ENCODE measurements around the gene TMEM214.

Gene TMEM214, protein sequence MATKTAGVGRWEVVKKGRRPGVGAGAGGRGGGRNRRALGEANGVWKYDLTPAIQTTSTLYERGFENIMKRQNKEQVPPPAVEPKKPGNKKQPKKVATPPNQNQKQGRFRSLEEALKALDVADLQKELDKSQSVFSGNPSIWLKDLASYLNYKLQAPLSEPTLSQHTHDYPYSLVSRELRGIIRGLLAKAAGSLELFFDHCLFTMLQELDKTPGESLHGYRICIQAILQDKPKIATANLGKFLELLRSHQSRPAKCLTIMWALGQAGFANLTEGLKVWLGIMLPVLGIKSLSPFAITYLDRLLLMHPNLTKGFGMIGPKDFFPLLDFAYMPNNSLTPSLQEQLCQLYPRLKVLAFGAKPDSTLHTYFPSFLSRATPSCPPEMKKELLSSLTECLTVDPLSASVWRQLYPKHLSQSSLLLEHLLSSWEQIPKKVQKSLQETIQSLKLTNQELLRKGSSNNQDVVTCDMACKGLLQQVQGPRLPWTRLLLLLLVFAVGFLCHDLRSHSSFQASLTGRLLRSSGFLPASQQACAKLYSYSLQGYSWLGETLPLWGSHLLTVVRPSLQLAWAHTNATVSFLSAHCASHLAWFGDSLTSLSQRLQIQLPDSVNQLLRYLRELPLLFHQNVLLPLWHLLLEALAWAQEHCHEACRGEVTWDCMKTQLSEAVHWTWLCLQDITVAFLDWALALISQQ

GRCh38 chr2:27032495-27033252 lies at the start of gene TMEM214:
Gene TMEM214 (plus strand): TSS chr2:27032965. CDS start chr2:27033016, 51 bp downstream.
- peak; percentile 58 for DNase-seq

GRCh38 chr2:26983746-26984145 lies 49.0 kb upstream of the TMEM214 start:
- DNase-seq = no peak

GRCh38 chr2:26985807-26986206 lies 47.0 kb upstream of the TMEM214 start:
- DNase-seq = no peak

DNA sequence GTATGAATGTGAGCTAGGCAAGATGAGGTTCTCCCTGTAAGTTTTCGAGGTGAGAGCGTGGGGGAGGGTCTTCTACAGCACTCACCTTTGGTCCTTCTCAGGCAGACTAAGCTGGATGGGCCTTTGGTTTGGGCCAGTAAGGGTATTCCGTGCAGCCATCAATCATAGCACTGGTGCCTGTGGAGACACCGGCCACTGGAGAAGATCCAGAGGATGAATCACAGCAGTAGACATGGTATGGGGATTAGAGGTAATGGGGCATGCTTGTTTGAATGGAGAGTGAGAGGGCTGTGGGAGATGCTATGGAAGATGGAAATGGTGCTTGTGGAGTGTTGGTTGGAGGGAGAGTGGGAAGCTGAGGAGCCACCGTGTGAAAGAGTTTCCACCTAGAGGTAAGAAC lies 46.2 kb upstream of the TMEM214 start:
- DNase-seq = no peak

DNA sequence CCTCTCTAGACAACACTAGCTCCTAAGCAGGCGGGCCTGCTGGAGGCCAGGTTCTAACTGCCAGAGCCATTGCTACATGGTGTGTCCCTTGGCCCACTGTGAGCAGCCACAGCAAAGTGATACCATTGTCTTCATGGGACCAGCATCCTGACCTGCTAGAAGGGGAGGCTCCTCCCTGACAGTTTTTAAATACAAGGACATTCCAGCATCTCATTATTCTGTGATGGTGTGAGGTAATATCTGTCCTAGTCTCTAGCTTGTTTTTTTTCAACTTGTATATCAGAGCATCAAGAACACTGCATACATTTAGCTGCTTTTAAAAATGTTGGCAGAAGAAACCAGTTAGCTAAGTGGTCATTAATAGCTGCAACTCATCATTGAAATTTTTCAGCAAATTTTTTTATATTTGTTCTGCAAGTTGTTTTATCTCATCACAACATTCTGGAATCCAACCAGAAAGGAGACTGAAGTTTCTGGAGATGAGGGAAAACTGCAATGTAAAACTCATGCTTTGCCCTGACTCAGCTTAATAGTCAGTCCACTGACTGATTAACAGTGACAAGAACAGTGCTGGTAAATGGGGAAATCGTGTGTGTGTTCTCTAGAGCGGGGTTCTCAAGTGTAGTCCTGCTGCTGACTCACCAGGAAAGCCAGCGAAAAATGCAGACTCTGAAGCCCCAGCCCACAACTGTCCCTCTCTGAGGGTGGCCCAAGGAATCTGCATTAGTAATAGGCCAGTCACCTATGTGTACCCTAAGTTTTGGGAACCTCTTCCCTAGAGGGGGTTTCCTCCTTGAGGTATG lies 44.5 kb upstream of the TMEM214 start:
- DNase-seq = no peak

GRCh38 chr2:26989156-26989555 lies 43.6 kb upstream of the TMEM214 start:
- DNase-seq = no peak

DNA sequence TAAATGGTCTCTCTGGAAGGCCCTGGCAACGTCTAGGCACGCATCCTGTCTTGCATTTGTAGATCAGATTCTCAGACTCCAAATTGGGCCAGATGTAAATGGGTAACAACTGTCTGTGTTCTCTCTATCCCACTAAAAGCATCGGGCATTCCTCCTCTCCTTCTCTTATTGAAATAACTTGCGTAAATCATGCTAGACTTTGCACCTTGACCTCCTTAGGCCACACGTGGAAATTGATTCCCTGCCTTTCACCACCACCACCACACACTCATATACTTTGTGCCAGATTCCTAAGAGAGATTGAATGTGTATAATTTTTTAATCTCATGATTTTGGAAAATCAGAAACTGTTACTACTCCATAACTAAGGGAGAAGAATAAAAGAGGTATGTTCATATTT lies 41.0 kb upstream of the TMEM214 start:
- no peak for DNase-seq

GRCh38 chr2:26993768-26994167 lies 39.0 kb upstream of the TMEM214 start:
- DNase-seq = no peak

DNA sequence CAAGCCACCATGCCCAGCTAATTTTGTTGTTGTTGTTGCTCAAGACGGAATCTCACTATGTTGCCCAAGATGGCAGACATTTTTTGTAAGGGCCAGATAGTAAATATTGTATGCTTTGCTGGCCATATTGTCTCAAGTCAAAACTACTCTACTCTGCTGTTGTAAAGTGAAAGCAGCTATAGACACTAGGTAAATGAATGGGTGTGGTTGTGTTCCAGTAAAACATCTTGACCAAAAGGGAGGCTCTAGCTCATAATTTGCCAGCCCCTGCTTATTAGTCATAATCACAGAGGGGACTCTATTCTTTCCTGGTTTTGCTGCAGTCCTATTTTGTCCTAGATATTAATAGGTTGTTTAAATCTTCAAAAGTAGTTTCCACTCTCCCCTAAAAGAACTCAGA lies 37.8 kb upstream of the TMEM214 start:
- no peak for DNase-seq

- no peak for DNase-seq
Observed at GRCh38 chr2:26997394-26997793, 35.4 kb upstream of the TMEM214 start.

DNA sequence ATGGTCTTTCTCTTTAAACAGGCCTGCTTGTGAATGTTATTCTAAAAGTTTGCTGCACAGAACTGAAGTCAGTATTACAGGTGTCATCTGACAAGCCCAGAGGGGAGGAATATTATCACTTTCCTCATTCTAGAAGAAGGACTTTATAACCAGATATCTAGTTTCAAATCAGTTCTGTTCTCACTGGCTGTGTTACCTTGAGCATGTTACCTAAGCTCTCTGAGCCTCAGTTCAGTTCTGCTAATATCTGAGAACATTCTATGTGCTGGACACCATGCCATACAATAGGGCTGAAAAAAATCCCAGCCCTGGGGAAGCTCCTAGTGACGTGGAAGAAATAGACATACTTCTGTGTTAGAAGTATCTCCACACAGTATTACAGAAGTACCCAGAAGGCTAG lies 34.4 kb upstream of the TMEM214 start:
- DNase-seq = no peak

GRCh38 chr2:27000228-27000627 lies 32.5 kb upstream of the TMEM214 start:
- DNase-seq = no peak

GRCh38 chr2:27000995-27001394 lies 31.8 kb upstream of the TMEM214 start:
- DNase-seq = no peak

GRCh38 chr2:27001950-27002349 lies 30.8 kb upstream of the TMEM214 start:
- no peak for DNase-seq

GRCh38 chr2:27003007-27003406 lies 29.8 kb upstream of the TMEM214 start:
- DNase-seq = no peak

- DNase-seq = no peak
Observed at GRCh38 chr2:27003857-27004256, 28.9 kb upstream of the TMEM214 start.

- no peak for DNase-seq
Observed at GRCh38 chr2:27006602-27007415, 26.0 kb upstream of the TMEM214 start.

DNA sequence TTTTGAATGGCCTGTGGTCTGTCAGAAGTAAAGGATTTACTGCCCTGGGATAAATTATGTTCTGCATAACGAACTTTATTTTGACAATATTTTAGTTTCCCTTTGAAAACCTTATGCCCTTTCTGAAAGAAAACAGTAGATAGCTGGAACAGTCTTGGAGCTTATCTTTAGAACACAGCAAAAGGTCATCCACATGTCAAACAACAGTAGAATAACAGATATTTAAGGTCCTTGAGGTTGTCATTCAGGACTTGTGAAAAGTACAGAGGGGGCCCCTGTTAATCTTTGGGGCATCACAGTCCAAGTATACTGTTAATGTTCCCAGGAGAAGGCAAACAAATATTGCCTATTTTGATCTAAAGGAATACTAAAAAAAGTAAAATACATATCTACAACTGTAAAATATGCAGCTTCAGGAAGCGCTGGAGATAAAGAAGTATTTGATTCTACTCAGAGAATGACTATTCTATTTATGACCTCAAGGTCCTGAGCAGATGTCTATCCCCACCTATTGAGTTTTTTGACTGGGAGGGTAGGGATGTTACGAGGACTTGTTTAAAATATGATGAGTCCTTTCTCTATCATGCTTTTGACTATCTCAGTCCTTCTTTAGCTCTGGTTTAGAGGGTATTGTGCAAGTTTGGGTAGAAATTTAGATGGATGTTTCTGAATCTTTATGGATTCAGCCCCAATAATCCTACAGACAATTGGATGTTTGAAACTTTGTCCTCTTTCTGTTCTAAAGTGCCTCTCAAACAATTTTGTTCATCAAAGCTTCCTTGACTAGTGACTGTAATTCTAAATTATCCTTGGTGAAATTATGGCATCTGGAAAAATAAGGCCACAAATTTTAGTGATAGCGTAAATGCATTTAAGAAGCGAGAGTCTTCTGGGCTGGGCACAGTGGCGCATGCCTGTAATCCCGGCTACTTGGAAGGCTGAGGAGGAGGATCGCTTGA lies 25.1 kb upstream of the TMEM214 start:
- no peak for DNase-seq

GRCh38 chr2:27008678-27009077 lies 24.1 kb upstream of the TMEM214 start:
- no peak for DNase-seq

DNA sequence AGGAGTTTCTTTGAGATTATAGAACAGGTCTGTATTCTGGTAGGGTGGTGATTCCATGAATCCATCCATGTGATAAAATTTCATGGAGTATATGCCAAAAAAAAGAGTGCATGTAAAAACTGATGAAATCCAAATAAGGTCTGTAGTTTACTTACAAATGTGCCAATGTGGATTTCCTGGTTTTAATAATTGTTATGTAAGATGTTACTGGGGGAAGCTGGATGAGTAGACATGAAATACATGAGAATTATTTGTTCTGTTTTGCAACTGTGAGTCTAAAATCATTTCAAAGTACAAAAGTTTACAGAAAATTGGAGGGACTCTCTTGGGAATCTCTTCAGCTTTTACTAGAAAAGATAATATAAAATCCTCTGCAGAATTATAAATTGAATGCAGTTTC lies 23.7 kb upstream of the TMEM214 start:
- no peak for DNase-seq

GRCh38 chr2:27009716-27010115 lies 23.0 kb upstream of the TMEM214 start:
- no peak for DNase-seq

Data from GOT3 (cell line).